SU-DHL-6 (cell line): ENCODE data around the gene CARMIL1.

Experiments used
- CTCF ChIP-seq: fragments of 200-600 bp; sonication (generic); IDR thresholded peaks from one replicate; pipeline ENCODE4 v1.5.1; 2017; ENCODE audit warnings: antibody characterized with exemption, mild to moderate bottlenecking, low read length, moderate library complexity; ENCODE audit not compliant: insufficient read depth, poor library complexity, severe bottlenecking
- EZH2phosphoT487 ChIP-seq: fragments of 200-600 bp; sonication (generic), shearing (Covaris generic); conservative IDR thresholded peaks from 2 replicates; pipeline ENCODE4 v1.6.1; 2018; ENCODE audit warnings: mild to moderate bottlenecking, antibody characterized with exemption, low read length, moderate library complexity, mixed read lengths

DNA sequence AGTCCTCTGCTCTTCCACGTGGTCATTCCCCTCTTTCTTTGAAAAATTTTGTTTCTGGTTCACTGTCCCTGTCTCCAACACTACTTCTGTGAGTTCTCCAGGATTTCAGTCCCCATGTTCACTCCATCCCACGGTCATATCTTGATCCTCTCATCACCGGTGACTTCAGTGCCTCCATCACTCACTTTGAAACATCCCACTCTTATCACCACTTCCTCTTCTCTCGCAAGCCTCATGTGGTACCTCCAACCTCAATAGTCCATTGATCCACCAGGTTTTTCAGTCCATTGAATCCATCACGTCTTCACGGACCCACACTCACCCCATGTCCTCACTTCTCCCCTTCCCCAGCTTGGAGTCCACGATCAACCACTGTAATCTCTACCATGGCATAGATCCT lies 64.8 kb downstream of the CARMIL1 start:
- TF ChIP-seq CTCF (no peak), EZH2phosphoT487 (no peak)
